Medulla oblongata (tissue), 1 donor: ENCODE data around the gene GOLGA8B.
"Not testable (repeated sequence)": the region's sequence is repeated elsewhere in the genome, so short reads cannot be mapped to it uniquely, and the experiment has no call there.

Source experiments
- DNase-seq: peaks from one replicate; pipeline ENCODE4 v3.0.0-alpha.2; 2015; ENCODE audit errors: extremely low spot score

Gene GOLGA8B

GRCh38 chr15:34564711-34565110 lies 18.7 kb downstream of the GOLGA8B start:
- DNase-seq: not testable (repeated sequence)

- not testable (repeated sequence) for DNase-seq
These were observed 22.6 kb downstream of the GOLGA8B start for GRCh38 chr15:34560814-34561213.

GRCh38 chr15:34559764-34560163 lies 23.7 kb downstream of the GOLGA8B start:
- DNase-seq: not testable (repeated sequence)

DNA sequence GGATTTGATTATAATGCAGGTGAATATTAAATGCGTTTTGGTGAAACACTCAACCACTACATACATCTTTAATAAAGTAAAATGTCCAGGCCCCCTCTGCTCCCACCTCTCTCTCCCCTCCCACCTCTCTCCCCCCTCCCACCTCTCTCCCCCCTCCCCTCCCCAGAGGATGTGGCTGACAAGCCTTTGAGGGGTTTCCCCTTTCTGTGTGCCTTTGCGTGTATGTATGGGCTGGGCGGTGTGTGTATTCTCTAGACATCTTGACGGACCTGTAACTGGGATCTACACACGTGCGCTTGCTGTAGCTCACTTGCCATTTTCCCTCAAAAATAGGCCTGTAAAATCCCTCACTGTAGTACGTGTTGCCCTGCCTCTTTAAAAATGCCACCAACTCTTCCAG lies 28.3 kb downstream of the GOLGA8B start:
- DNase-seq: not testable (repeated sequence)

DNA sequence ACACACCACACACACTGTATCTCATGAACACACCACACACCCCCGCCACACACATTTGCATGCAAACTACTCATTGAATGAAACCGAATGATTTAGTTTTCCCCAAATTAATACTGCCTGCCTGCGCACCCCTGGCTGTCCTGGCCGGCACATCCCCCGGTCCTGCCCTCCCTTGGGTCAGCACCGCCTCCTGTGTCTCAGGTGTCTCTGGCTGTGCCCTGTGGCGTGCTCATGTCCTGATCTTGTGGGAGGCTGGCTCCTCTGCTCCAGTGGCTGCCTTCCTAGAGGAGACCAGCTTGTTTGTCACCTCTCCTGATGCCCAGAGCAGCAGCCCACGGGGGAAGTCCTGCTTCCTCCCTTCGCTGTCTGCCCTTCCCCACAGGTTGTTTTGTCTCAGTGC lies 28.7 kb downstream of the GOLGA8B start:
- DNase-seq: not testable (repeated sequence)

GRCh38 chr15:34554126-34554525 lies 29.3 kb downstream of the GOLGA8B start:
- DNase-seq: not testable (repeated sequence)

GRCh38 chr15:34550129-34550528 lies 33.3 kb downstream of the GOLGA8B start:
- not testable (repeated sequence) for DNase-seq

- not testable (repeated sequence) for DNase-seq
These were observed 34.1 kb downstream of the GOLGA8B start for GRCh38 chr15:34549381-34549809.

GRCh38 chr15:34543860-34544649 lies 39.4 kb downstream of the GOLGA8B start:
- DNase-seq: not testable (repeated sequence)

- DNase-seq: not testable (repeated sequence)
These were observed 47.6 kb downstream of the GOLGA8B start for GRCh38 chr15:34535857-34536256.
